GM23338 (cell line): ENCODE results near the gene NUTF2. TPM values are rescaled to one million over a fixed set of nuclear protein-coding genes. Genes with fewer than 3 reads are reported as not detected.

Experiments used
- ATAC-seq: fragments of 200-7000 bp; cut with Tn5 transposase; 3 replicates; pipeline ENCODE4 v1.9.1; 2020
- DNase-seq: peaks from one replicate; pipeline ENCODE4 v3.0.0-alpha.2; 2015; ENCODE audit warnings: low spot score
- H2AFZ ChIP-seq: fragments of 200-600 bp; sonication (generic); 2 replicates; pipeline ENCODE4 v1.8.0; 2016; ENCODE audit warnings: antibody characterized with exemption, mild to moderate bottlenecking, moderate library complexity
- H3F3A ChIP-seq: fragments of 200-600 bp; sonication (generic); replicated peaks from 2 replicates; pipeline ENCODE4 v1.8.0; 2017; ENCODE audit warnings: antibody characterized with exemption, mixed run types, low read depth
- H3K27ac ChIP-seq: fragments of 200-600 bp; sonication (generic); 2 replicates; pipeline ENCODE4 v1.6.1; 2016; ENCODE audit warnings: low read depth
- H3K27me3 ChIP-seq: fragments of 200-600 bp; sonication (generic); 2 replicates; pipeline ENCODE4 v1.8.0; 2016; ENCODE audit warnings: mild to moderate bottlenecking, mixed run types, moderate library complexity; ENCODE audit not compliant: insufficient read depth
- H3K36me3 ChIP-seq: fragments of 200-600 bp; sonication (generic); 2 replicates; pipeline ENCODE4 v1.8.0; 2016; ENCODE audit warnings: mild to moderate bottlenecking; ENCODE audit not compliant: insufficient read depth
- H3K4me1 ChIP-seq: fragments of 200-600 bp; sonication (generic); 2 replicates; pipeline ENCODE4 v1.8.0; 2016; ENCODE audit warnings: mild to moderate bottlenecking, moderate library complexity; ENCODE audit not compliant: insufficient read depth
- H3K4me2 ChIP-seq: fragments of 200-600 bp; sonication (generic); 2 replicates; pipeline ENCODE4 v1.7.1; 2017; ENCODE audit warnings: mixed run types
- H3K4me3 ChIP-seq: fragments of 200-600 bp; sonication (generic); 2 replicates; pipeline ENCODE4 v1.6.1; 2016; ENCODE audit warnings: mixed run types
- H3K79me2 ChIP-seq: fragments of 200-600 bp; sonication (generic); replicated peaks from 2 replicates; pipeline ENCODE4 v1.8.0; 2017; ENCODE audit warnings: mild to moderate bottlenecking; ENCODE audit not compliant: insufficient read depth
- H3K9me2 ChIP-seq: fragments of 200-600 bp; sonication (generic); 2 replicates; pipeline ENCODE4 v1.8.0; 2017; ENCODE audit not compliant: insufficient read depth
- H4K20me1 ChIP-seq: fragments of 200-600 bp; sonication (generic); replicated peaks from 2 replicates; pipeline ENCODE4 v1.8.0; 2017; ENCODE audit warnings: mild to moderate bottlenecking; ENCODE audit not compliant: insufficient read depth
- H3K27ac Mint-ChIP-seq: 2 replicates; pipeline ENCODE4 v1.8.0; 2020; ENCODE audit warnings: inconsistent platforms, mild to moderate bottlenecking, moderate library complexity, mixed read lengths
- H3K27me3 Mint-ChIP-seq: 3 replicates; pipeline ENCODE4 v1.8.0; 2022; ENCODE audit warnings: low read depth, mild to moderate bottlenecking, moderate library complexity, mixed read lengths, inconsistent platforms; ENCODE audit not compliant: insufficient read depth, poor library complexity
- H3K36me3 Mint-ChIP-seq: 3 replicates; pipeline ENCODE4 v1.8.0; 2021; ENCODE audit warnings: low read depth, mild to moderate bottlenecking, inconsistent platforms, moderate library complexity, mixed read lengths
- H3K4me1 Mint-ChIP-seq: 3 replicates; pipeline ENCODE4 v1.8.0; 2020; ENCODE audit warnings: mild to moderate bottlenecking, inconsistent platforms, mixed read lengths
- H3K4me3 Mint-ChIP-seq: 3 replicates; pipeline ENCODE4 v1.8.0; 2021; ENCODE audit warnings: moderate library complexity, mild to moderate bottlenecking, inconsistent platforms, mixed read lengths
- H3K9me3 Mint-ChIP-seq: 3 replicates; pipeline ENCODE4 v1.8.0; 2020; ENCODE audit warnings: moderate library complexity, mild to moderate bottlenecking, inconsistent platforms, mixed read lengths
- ETS1 ChIP-seq: IDR thresholded peaks from 2 replicates; pipeline ENCODE4 v1.6.1; 2016; ENCODE audit warnings: antibody characterized with exemption
- EZH2phosphoT487 ChIP-seq: fragments of 200-600 bp; sonication (generic); IDR thresholded peaks from one replicate; pipeline ENCODE4 v1.8.1; 2018; ENCODE audit warnings: antibody characterized with exemption; ENCODE audit not compliant: unreplicated experiment
- JUNB ChIP-seq: IDR thresholded peaks from one replicate; pipeline ENCODE4 v1.6.1; 2016; ENCODE audit warnings: antibody characterized with exemption; ENCODE audit not compliant: unreplicated experiment
- REST ChIP-seq: IDR thresholded peaks from one replicate; pipeline ENCODE4 v1.6.1; 2018; ENCODE audit warnings: antibody characterized with exemption; ENCODE audit not compliant: unreplicated experiment
- STAT1 ChIP-seq: IDR thresholded peaks from one replicate; pipeline ENCODE4 v1.6.1; 2016; ENCODE audit warnings: antibody characterized with exemption; ENCODE audit not compliant: unreplicated experiment
- ZNF114 ChIP-seq: fragments of 250-450 bp; sonication (Bioruptor Pico); IDR thresholded peaks from 2 replicates; pipeline ENCODE4 v1.5.0; 2020; ENCODE audit warnings: mild to moderate bottlenecking, moderate library complexity
- ZNF331 ChIP-seq: fragments of 250-450 bp; sonication (Bioruptor Pico); IDR thresholded peaks from 2 replicates; pipeline ENCODE4 v1.5.0; 2020; ENCODE audit warnings: low read depth, mild to moderate bottlenecking, moderate library complexity
- polyA plus RNA-seq: library from polyadenylated mRNA; unstranded; fragments of >200 nt; fragmentation: Nextera tagmentation; extraction: Ambion mirVana; gene quantifications from 2 replicates; pipeline ENCODE4 v1.2.1, GENCODE V29; 2016
- total RNA-seq: library from RNA; depleted of rRNA; stranded (reverse); fragments of >200 nt; shearing (Covaris generic); gene quantifications from 2 replicates; pipeline ENCODE4 v1.2.3, GENCODE V29; 2014

Gene NUTF2
- total and polyA plus RNA-seq, 2 experiments from 2014 or later = 321 to 391 TPM

GRCh38 chr16:67877064-67877463 lies 30.3 kb downstream of the NUTF2 start (continued):
- no peak for TF ChIP-seq REST
- TF ChIP-seq STAT1 = no peak
- TF ChIP-seq JUNB = no peak
- no peak for TF ChIP-seq ZNF114
- no peak for TF ChIP-seq ZNF331 (CRISPR knock-in tag)

GRCh38 chr16:67878232-67878631 lies 31.5 kb downstream of the NUTF2 start:
- no peak for TF ChIP-seq ETS1
- TF ChIP-seq EZH2phosphoT487 = no peak
- TF ChIP-seq REST = no peak
- no peak for TF ChIP-seq ZNF331 (CRISPR knock-in tag)
- TF ChIP-seq JUNB = no peak
- Mint-ChIP-seq H3K4me3 (no peak overlapping the region), H3K9me3 (no peaks in the 10 kb centered on the region; the same call in 2 of the 3 replicates), H3K27ac (no peak overlapping the region), H3K36me3 (peaks cover 56% of the 10 kb centered on the region), H3K27me3 (peaks cover 16% of the 10 kb centered on the region), H3K4me1 (peaks cover 8% of the 10 kb centered on the region; the same call in 2 of the 3 replicates)
- no peak overlapping the region for H3K4me3 ChIP-seq
- 0 out of 2 replicates have a peak, but pooled peaks cover 2% of the 10 kb centered on the region for H3F3A ChIP-seq
- peaks cover 25% of the 10 kb centered on the region for H3K79me2 ChIP-seq
- peaks cover 4% of the 10 kb centered on the region; the same call in 1 of the 2 replicates for H3K4me1 ChIP-seq
- no peak overlapping the region for H3K27ac ChIP-seq
- H3K9me2 ChIP-seq = no peaks in the 10 kb centered on the region
- no peak for ATAC-seq
- no peak overlapping the region for H2AFZ ChIP-seq
- no peak overlapping the region for H3K4me2 ChIP-seq
- no peak for DNase-seq
- H3K27me3 ChIP-seq = no peaks in the 10 kb centered on the region
- peaks cover 25% of the 10 kb centered on the region; the same call in 1 of the 2 replicates for H3K36me3 ChIP-seq
- H4K20me1 ChIP-seq = peaks cover 4% of the 10 kb centered on the region
